GM12874 (cell line): Measurements from ENCODE around the gene ANKH.

Source experiments
- TF ChIP-seq, protein P1 (sequence below): IDR thresholded peaks from 2 replicates; pipeline ENCODE4 v1.5.1; 2011; ENCODE audit warnings: low read depth, mild to moderate bottlenecking, control low read depth, low read length, moderate library complexity; ENCODE audit not compliant: insufficient read depth

ANKH gene

GRCh38 chr5:14712666-14713065 is 158.9 kb downstream of the ANKH start:
- TF ChIP-seq, protein P1, sequence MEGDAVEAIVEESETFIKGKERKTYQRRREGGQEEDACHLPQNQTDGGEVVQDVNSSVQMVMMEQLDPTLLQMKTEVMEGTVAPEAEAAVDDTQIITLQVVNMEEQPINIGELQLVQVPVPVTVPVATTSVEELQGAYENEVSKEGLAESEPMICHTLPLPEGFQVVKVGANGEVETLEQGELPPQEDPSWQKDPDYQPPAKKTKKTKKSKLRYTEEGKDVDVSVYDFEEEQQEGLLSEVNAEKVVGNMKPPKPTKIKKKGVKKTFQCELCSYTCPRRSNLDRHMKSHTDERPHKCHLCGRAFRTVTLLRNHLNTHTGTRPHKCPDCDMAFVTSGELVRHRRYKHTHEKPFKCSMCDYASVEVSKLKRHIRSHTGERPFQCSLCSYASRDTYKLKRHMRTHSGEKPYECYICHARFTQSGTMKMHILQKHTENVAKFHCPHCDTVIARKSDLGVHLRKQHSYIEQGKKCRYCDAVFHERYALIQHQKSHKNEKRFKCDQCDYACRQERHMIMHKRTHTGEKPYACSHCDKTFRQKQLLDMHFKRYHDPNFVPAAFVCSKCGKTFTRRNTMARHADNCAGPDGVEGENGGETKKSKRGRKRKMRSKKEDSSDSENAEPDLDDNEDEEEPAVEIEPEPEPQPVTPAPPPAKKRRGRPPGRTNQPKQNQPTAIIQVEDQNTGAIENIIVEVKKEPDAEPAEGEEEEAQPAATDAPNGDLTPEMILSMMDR = no peak

GRCh38 chr5:14712131-14712530 is 159.4 kb downstream of the ANKH start:
- TF ChIP-seq, protein P1 = no peak

DNA sequence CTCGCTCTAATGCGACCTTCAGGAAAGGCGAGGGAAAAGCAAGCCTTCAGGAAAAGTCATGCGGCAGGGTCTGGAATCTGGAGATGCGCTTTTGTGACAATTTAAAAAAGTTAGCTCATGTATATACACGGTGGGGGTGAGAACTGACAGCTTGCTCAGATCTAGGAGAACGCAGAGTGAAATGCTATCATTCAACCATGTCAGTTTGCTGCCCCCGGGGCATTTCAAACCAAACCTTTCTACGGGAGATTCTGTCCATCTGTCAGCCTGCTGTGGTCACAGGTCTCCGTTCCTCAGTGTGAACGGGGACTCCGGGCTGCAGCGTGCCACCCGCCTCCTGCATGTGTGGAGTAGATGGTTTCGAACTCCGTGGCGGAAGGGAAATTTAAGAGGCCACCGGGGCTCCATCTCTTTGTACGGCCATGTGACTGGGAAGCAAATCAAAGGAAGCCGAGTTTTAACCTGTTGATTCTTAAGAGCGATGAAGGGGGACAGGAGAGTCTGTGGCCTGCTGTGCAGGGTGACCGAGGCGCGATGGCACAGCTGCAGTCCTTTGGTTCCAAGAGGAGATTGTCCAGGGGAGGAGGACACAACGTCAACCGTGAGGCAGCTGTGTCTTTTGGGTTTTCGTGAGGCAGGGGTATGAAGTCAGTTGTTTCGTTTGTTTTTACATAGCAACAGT is 161.1 kb downstream of the ANKH start:
- TF ChIP-seq, protein P1 = no peak

- TF ChIP-seq, protein P1 = no peak
These were observed 163.0 kb downstream of the ANKH start for GRCh38 chr5:14708551-14708950.

DNA sequence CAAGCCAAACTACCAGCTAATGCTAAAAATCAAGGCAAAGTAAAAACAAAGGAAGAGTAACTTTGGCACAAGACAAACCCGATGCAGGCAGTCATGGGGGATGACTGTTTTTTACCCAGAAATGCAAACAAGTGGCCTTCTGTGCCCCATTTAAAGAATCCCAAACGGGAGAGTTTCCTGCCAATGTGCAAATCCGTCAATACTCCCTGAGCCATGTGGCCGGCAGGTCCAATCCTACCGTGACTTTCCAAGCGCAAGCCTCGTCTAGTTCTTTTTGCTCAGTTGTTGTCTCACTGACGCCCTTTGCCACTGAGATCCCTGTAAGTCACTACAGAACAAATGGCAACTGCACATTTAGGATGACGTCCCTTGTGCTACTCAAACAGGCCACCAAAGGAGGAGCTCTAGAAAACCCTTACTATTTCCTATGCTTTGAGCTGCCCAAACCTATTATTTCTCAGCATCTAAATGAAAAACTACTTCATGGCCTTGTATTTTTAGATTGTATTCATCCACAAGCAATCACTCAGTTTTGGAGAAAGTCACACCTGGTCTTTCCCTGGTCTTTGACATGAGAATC is 163.7 kb downstream of the ANKH start:
- TF ChIP-seq, protein P1 = no peak

DNA sequence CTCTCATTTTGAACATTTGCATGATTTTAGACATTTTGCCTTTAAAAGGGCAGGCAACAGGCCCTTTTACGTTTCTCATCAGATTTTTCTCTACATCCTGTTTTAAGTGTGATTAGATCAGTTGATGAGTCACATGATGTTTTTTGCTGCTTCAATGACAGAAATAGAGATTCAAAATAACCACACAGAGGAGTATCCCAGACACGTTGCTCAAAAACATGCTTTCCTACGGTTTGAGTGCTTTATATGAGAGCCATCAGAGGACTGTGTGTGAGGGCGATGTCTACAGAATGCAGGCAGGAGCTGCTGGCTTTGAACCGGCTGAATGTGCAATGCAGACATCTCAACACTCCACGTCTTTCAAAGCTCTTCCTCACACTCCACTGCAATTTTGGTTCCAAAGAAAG is 165.0 kb downstream of the ANKH start:
- TF ChIP-seq, protein P1 = no peak

- TF ChIP-seq, protein P1 = no peak
These were observed 166.0 kb downstream of the ANKH start for GRCh38 chr5:14705556-14705955.
